DMS153 treated with DMSO at 0.1 percent for 48 hours (cell line): ENCODE measurements around the gene DNASE2.

Source experiments
- DNase-seq: peaks from one replicate; lab custom pipeline; 2025; ENCODE audit not compliant: unreplicated experiment; lab: John Stamatoyannopoulos, UW

DNASE2 gene

GRCh38 chr19:12834976-12835757 lies 46.1 kb downstream of the DNASE2 start:
- peak; percentile 52 for DNase-seq

GRCh38 chr19:12834566-12834943 lies 46.7 kb downstream of the DNASE2 start, which contains the start of gene RTBDN:
Gene RTBDN, minus strand, starts transcription at chr19:12834579. Its CDS starts 4,600 bp downstream, at chr19:12829979.
- DNase-seq = no peak

GRCh38 chr19:12833738-12834565 lies 47.3 kb downstream of the DNASE2 start:
- DNase-seq = no peak

- peak; percentile 7 for DNase-seq
These were observed 47.9 kb downstream of the DNASE2 start for GRCh38 chr19:12833418-12833737.

GRCh38 chr19:12828494-12828893 lies 52.8 kb downstream of the DNASE2 start:
- peak; percentile 89 for DNase-seq

- peak; percentile 22 for DNase-seq
These were observed 55.8 kb downstream of the DNASE2 start for GRCh38 chr19:12825254-12826131.
